NT2/D1 (cell line): ENCODE results near the gene PSMD3.

ENCODE experiments used
- DNase-seq: peaks from one replicate; pipeline ENCODE4 v3.0.0-alpha.2; 2011; ENCODE audit warnings: low read depth, low spot score
- H3K27me3 ChIP-seq: 2 replicates; pipeline ENCODE4 v1.6.0; 2011; ENCODE audit warnings: mild to moderate bottlenecking; ENCODE audit not compliant: insufficient read length, insufficient read depth
- H3K36me3 ChIP-seq: 2 replicates; pipeline ENCODE4 v1.6.1; 2011; ENCODE audit warnings: mild to moderate bottlenecking, low read length, mixed read lengths; ENCODE audit not compliant: insufficient read depth, insufficient read length
- H3K4me1 ChIP-seq: 2 replicates; pipeline ENCODE4 v1.5.1; 2011; ENCODE audit not compliant: insufficient read depth, insufficient read length
- H3K4me3 ChIP-seq: 2 replicates; pipeline ENCODE4 v1.5.1; 2011; ENCODE audit warnings: low read depth; ENCODE audit not compliant: insufficient read length
- H3K9ac ChIP-seq: 2 replicates; pipeline ENCODE4 v1.6.0; 2011; ENCODE audit warnings: low read depth; ENCODE audit not compliant: insufficient read length
- H3K9me3 ChIP-seq: 2 replicates; pipeline ENCODE4 v1.5.1; 2011; ENCODE audit warnings: mild to moderate bottlenecking, low read length; ENCODE audit not compliant: insufficient read depth
- SUZ12 ChIP-seq: IDR thresholded peaks from 2 replicates; pipeline ENCODE4 v1.6.1; 2011; ENCODE audit not compliant: insufficient read length, insufficient read depth; ENCODE audit errors: extremely low read depth
- YY1 ChIP-seq: IDR thresholded peaks from 2 replicates; pipeline ENCODE4 v1.6.1; 2011; ENCODE audit not compliant: insufficient read length, insufficient read depth
- ZNF274 ChIP-seq: IDR thresholded peaks from 2 replicates; pipeline ENCODE4 v1.6.1; 2011; ENCODE audit warnings: mild to moderate bottlenecking, low read depth, low read length

PSMD3 gene

DNA sequence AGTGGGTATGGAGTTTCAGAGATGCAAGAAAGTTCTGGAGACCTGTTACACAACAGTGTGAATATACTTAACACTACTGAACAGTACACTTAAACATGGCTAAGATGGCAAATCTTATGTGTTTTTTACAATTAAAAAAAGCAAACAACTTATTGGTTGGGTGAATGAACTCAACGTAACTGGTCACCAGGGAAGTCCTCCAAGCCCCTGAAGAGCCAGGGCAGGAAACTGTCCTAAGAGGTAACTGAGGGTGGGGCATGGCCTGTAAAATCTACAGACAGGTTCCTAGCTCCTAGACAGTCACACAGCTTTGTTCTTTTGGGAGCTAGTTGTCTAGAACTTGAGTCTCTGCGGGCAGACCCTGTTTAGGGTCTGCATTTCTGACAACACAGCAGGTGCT is 45.0 kb downstream of the PSMD3 start:
- H3K9me3 ChIP-seq, result no peaks in the 10 kb centered on the region
- H3K9ac ChIP-seq, result no peak overlapping the region
- H3K4me1 ChIP-seq, result peaks cover 25% of the 10 kb centered on the region
- no peaks in the 10 kb centered on the region for H3K27me3 ChIP-seq
- no peak overlapping the region for H3K4me3 ChIP-seq
- TF ChIP-seq SUZ12 (no peak), YY1 (no peak), ZNF274 (no peak)
- no peak for DNase-seq
- H3K36me3 ChIP-seq, result peaks cover 80% of the 10 kb centered on the region

DNA sequence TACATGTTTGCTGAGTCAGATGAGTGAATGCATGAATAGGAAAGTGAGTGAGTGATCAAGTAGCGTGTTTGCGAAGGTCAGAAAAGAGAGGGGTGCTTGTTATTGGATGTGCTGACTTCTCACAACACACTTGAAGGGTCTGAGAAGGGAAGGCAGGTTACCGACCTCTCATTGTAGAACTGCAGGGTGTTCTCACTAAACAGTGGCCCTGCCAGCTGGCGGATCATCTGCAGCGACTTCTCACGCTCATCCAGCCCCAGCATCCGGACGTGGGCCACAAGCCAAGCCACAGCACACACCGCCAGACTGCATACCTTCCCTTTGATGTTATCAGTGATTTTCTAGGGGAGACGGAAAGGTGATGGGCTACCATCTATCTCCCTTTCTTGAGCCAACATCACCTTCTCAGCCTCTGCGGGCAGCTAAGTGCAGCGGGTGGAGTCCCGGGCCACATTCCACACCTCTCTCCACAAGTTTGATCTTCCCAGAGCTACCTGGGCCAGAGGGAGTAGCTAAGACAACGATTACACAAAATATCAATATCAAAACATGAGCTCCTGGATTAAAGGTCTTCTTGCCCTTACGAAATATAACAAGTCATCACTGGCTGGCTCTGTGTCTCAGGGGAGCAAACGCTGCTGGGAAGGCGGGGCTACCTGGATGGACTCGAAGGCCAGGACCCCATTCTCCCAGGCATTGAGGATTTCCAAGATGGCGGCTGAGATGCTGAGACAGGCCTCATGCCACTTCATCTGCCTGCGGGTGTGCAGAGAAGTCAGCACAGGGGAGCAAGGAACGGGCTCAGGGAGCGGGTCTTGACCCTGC is 45.6 kb downstream of the PSMD3 start:
- Histone ChIP-seq H3K27me3 (no peaks in the 10 kb centered on the region), H3K9me3 (no peaks in the 10 kb centered on the region), H3K9ac (no peak overlapping the region), H3K4me1 (peaks cover 25% of the 10 kb centered on the region), H3K4me3 (no peak overlapping the region), H3K36me3 (peaks cover 82% of the 10 kb centered on the region)
- no peak for TF ChIP-seq YY1
- no peak for TF ChIP-seq ZNF274
- no peak for TF ChIP-seq SUZ12
- no peak for DNase-seq

DNA sequence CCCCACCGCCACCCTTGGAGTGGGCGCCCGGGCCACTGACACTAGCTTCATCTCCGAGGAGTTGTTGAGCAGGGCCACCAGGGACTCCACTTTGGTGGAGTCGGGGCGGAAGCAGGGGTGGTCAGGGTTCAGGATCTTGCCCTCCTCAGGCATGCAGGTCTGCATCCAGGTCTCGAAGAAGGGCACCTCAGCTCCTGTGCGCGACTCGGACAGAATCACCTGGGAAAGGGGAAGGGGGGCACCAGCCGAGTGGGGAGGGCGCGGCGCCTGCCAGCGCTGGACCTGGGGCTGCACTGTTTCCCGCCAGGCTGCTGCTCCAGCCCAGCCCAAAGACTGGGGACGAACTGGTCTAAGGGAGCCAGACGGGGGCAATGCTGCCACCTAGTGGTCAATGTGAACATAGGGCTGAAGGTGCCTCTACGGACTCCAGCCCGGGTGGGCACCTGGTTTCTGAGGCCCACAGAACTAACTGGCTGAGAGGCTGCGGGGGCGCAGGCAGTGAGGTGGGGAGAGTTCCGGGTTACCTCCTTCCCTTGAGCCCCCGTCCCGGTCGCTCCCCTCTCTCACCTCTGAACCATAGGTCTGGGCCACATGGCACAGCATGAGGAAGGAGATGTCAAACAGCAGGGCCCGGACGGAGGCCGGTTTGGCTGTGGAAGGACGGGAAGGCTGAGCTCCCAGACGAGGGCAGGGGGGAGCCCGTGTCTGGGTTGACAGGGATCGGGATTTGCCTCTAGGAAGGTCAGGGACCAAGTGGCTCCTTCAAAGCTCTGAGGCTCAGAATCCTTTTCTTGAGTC is 46.4 kb downstream of the PSMD3 start:
- peak; percentile 58 for DNase-seq
- Histone ChIP-seq H3K4me3 (no peak overlapping the region), H3K9ac (no peak overlapping the region), H3K4me1 (peaks cover 20% of the 10 kb centered on the region), H3K36me3 (peaks cover 85% of the 10 kb centered on the region), H3K27me3 (no peaks in the 10 kb centered on the region), H3K9me3 (no peaks in the 10 kb centered on the region)
- TF ChIP-seq SUZ12 (no peak), YY1 (no peak)

DNA sequence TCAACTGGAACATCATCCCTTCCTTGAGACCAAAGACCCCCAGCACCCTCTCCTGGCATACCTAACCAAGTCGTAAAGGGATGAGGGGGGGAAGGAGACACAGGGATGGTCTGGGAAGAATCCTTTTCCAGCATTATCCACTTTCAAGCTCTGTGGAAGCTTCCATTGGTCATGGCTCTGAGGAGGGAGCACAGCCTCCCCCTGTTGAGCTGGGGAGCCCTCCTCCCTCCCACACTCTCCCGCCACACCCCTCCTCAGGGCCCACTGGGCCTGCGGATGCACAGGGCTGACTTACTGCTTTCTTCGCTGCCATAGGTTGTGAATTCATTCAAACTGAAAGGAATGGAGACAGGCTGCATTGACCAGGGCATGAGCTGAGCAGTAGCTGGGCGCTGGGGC is 47.0 kb downstream of the PSMD3 start:
- Histone ChIP-seq H3K4me3 (no peak overlapping the region), H3K9me3 (no peaks in the 10 kb centered on the region), H3K36me3 (peaks cover 85% of the 10 kb centered on the region), H3K9ac (no peak overlapping the region), H3K4me1 (peaks cover 17% of the 10 kb centered on the region), H3K27me3 (no peaks in the 10 kb centered on the region)
- no peak for TF ChIP-seq SUZ12
- TF ChIP-seq YY1, result no peak
- no peak for DNase-seq

DNA sequence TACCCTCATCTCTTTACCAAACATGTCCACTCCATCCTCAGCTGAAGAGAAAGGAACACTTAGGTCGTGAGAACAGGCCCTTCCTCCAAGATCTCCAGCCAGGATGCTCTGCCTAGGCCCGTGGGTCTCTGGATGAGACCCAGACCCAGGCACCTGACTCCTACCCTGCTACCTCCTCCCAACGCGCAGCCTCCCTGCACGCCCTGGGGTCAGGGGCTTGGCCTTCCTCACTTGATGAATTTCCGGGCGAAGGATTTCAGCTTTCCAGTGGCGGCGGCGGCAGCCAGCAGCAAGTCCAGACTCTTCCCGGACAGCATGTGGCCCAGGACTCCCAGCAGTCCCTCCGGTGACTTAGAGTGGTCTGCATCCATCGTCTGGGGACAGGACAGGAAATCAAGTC is 48.0 kb downstream of the PSMD3 start:
- Histone ChIP-seq H3K9ac (no peak overlapping the region), H3K4me3 (no peak overlapping the region), H3K4me1 (peaks cover 10% of the 10 kb centered on the region), H3K36me3 (peaks cover 86% of the 10 kb centered on the region), H3K27me3 (no peaks in the 10 kb centered on the region), H3K9me3 (no peaks in the 10 kb centered on the region)
- no peak for TF ChIP-seq YY1
- no peak for TF ChIP-seq ZNF274
- no peak for TF ChIP-seq SUZ12
- DNase-seq, result no peak

DNA sequence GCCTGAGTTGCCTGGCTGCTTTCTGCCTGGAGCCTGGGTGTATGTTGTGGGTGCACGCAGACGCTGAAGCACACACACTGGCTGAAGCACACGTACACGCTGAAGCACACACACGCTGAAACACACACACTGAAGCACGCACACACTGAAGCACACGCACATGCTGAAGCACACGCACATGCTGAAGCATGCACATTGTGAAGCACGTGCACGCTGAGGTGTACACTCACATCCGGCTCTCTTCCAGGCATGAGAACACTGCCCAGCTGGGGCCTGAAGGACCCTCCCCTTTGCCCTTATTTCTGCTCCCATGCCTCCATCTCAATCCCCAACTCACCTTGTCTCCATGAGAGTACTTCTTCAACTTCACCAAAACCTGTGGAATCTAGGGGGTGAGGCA is 51.1 kb downstream of the PSMD3 start:
- Histone ChIP-seq H3K9me3 (no peaks in the 10 kb centered on the region), H3K4me3 (no peak overlapping the region), H3K27me3 (no peaks in the 10 kb centered on the region), H3K36me3 (peaks cover 90% of the 10 kb centered on the region), H3K4me1 (peaks cover 9% of the 10 kb centered on the region), H3K9ac (no peak overlapping the region)
- no peak for TF ChIP-seq YY1
- TF ChIP-seq SUZ12, result no peak
- TF ChIP-seq ZNF274, result no peak
- no peak for DNase-seq
